G401.6 (cell line): ENCODE measurements around the gene TBC1D3B.
"Not testable (repeated sequence)": the region's sequence is repeated elsewhere in the genome, so short reads cannot be mapped to it uniquely, and the experiment has no call there.

Source experiments
- FAIRE-seq: peaks from 2 replicates; lab custom pipeline; 2012; peaks lifted over from hg19 to GRCh38; lab: Jason Lieb, UNC

The TBC1D3B gene

GRCh38 chr17:36201102-36201501 lies 24.7 kb upstream of the TBC1D3B start:
- not testable (repeated sequence) for FAIRE-seq

- FAIRE-seq: no peak
Measured at GRCh38 chr17:36198831-36199465, 22.5 kb upstream of the TBC1D3B start.

DNA sequence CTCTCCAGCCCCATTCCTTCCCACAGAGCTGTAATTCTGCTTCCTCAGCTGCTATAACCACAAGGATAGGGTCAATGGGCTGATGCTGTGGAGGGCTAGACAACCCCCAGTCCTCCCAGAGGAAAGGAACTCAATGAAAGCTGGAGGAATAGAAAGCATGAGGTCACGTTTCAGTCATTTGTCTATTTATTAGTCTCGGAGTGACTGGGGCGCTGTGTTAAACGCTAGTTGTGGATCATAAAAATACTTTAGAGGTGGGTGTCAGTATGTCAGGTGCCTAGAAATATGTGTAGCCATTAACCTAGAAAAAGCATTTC lies 20.9 kb upstream of the TBC1D3B start:
- no peak for FAIRE-seq

- no peak for FAIRE-seq
Measured at GRCh38 chr17:36196131-36196486, 19.7 kb upstream of the TBC1D3B start.

GRCh38 chr17:36195434-36196130 lies 19.1 kb upstream of the TBC1D3B start:
- FAIRE-seq: no peak

- FAIRE-seq: not testable (repeated sequence)
Measured at GRCh38 chr17:36194832-36195433, 18.5 kb upstream of the TBC1D3B start.

- FAIRE-seq: not testable (repeated sequence)
Measured at GRCh38 chr17:36194147-36194831, 17.9 kb upstream of the TBC1D3B start.

- no peak for FAIRE-seq
Measured at GRCh38 chr17:36193216-36193775, 16.9 kb upstream of the TBC1D3B start.

- FAIRE-seq: not testable (repeated sequence)
Measured at GRCh38 chr17:36190549-36191330, 14.3 kb upstream of the TBC1D3B start.

DNA sequence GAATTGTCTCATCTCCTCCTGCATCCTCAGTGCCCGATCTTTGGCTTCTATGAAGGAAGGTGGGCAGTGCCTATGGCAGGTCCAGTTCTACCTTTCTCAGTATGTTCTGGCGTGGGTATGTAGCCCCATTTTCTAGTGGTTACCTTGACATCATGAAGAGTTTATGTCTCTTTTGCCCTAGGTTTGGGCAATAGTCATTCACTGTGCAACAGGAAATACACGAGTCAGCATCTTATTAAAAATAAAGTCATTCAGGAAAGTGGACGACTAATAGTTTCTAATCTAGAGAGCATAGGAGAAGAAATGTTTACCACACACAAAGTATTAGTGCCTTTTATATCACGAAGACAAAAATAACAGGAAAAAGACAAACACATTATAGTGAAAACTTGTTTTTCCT lies 13.6 kb upstream of the TBC1D3B start:
- not testable (repeated sequence) for FAIRE-seq

DNA sequence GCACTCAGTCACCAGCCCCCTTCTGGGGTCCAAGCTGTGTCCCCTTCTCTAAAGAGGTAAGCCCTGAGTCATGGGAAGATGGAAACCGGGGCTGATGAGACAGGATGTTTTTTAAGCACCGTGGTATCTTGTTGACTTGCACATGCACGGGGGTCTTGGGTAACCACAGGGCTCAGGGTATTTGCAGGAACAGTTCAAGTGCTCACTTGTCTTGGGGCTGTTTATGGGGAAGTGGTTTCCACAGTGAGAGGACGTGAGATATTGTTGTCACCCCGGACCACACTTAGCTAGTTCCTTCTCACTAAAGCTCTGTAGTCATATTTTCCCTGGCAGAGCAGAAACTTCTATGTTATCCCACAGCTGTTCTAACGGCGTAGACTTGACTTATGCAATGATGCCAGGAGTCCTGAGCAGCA lies 12.5 kb upstream of the TBC1D3B start:
- FAIRE-seq: no peak

DNA sequence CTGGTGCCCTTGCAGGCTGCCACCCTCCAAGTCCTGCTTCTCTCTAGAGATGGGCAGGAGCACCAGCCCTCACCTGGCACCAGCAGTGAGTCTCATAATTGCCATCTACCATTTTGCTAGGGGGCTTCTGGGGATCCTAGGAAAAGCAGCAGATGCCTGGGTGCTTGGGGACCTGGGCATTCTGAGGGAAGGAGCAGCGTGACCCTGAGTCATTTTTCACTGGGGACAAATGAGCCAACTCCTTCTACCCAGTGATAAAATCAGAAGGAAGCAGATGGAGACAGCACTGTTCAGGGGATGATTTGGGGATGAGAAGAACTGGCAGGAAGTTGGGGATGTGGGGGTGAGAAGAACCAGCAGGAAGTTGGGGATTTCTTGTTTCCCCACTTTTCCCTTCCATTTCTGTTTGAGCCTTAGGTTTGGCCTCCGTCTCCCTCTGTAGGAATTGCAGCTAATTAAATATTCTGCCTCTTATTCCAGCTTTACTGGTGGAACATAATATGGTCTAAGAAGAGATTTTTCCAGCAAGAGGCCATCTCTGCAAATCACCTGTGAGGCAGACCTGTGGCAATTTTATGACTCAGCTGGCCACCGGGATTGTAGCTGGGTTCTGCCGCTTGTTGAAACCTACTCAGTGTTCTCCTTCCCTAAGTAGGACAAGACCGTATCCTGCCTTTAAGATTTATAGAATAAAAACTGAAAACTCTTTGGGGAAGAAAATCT lies 11.7 kb upstream of the TBC1D3B start:
- not testable (repeated sequence) for FAIRE-seq

- not testable (repeated sequence) for FAIRE-seq
Measured at GRCh38 chr17:36186810-36187763, 10.7 kb upstream of the TBC1D3B start.

DNA sequence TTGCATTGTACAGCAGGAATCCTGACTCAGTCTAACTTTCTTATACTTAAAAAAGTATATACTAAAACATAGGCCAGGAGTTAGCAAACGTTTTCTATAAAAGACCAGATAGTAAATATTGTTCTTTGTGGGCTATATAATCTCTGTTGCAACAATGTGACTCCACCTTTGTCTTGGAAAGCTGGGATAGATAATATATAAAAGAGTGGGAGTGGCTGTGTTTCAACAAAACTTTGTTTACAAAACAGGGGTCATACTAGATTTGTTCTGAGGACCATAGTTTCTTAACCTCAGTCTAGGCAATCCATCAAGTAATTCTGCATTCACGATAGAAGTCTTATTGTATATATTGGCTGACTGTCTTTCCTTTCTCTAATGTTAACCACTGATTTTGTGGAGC lies 9.0 kb upstream of the TBC1D3B start:
- no peak for FAIRE-seq

GRCh38 chr17:36184023-36184765 lies 7.8 kb upstream of the TBC1D3B start:
- no peak for FAIRE-seq

DNA sequence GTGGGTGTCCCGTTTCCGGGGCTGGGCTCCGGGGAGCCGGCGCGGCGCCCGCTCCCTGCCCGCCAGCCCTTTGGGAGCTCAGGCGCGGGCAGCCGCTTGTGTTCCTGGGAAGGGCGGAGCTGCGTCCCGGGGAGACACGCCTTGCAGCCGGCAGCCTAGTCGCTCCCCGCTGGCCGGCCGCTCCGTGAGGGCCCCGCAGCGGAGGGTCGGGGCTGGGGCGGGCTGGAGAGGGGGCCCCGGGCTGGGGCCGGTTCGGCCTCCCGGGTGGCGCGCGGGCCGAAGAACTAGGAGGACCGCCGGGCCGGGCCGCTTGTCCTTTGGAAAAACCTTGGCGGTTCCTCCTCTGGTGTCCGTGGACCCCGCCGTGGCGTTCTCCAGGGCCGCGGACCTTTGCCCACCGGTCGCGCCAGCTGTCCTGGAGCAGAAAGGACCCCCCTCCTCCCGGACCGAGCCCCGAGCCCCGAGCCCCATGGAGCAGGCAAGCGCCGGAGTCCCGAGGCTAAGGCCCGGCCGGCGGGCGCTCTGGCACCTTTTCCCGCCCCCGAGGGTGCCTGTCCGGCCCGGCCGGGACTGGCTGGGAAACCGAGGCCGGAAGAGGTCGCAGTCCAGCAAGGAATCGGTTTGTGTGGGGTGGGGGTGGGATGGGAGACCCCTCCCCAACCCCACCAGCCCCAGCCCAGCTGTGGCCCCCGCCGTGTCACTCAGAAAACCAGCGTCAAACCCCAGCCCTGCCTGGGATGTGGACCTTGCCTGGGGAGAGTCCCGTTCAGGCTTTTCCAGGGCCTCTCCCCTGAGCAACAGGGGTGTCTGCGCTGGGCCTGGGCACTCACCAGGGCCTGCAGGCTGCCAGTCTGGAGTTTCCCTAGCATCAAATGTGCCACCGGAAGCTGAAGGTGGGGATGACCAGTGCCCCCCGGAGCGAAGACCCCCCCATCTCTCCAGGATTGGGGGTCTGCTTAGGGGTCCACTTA lies 6.8 kb upstream of the TBC1D3B start:
- no peak for FAIRE-seq

- FAIRE-seq: no peak
Measured at GRCh38 chr17:36182176-36183000, 6.0 kb upstream of the TBC1D3B start.
